Peyer's patch (tissue), 4 donors: ENCODE data around the gene VAMP1.

Experiments used
- CTCF ChIP-seq, 6 experiments: fragments of 450-650 bp in 4 of 6; fragments of 200-600 bp in 2 of 6; sonication (generic) in 1 of 6; IDR thresholded peaks; one replicate each; pipeline ENCODE4 v1.5.1; 2017 to 2019; ENCODE audit warnings: antibody characterized with exemption in 6 of 6, mild to moderate bottlenecking in 3 of 6, moderate library complexity in 1 of 6
- POLR2A ChIP-seq, 2 donors: fragments of 450-650 bp; IDR thresholded peaks; one replicate each; pipeline ENCODE4 v1.5.1; 2017; ENCODE audit warnings: antibody characterized with exemption in 2 of 2, mild to moderate bottlenecking in 2 of 2, moderate library complexity in 2 of 2

- TF ChIP-seq CTCF (IDR thresholded peaks at IDR 0.05) (no peak), POLR2A (IDR thresholded peaks at IDR 0.05) (no peak)
These were observed 6.6 kb downstream of the VAMP1 start for GRCh38 chr12:6463858-6464257.
